SIG-M5 treated with dmso at 0.1 percent for 504 hours (cell line): ENCODE data around the gene PPP1R1B.

Source experiments
- DNase-seq: peaks from one replicate; lab custom pipeline; 2025; ENCODE audit not compliant: unreplicated experiment; lab: John Stamatoyannopoulos, UW

PPP1R1B gene

GRCh38 chr17:39614545-39615157 is 12.1 kb upstream of the PPP1R1B start:
- DNase-seq: no peak

GRCh38 chr17:39615434-39615833 is 11.3 kb upstream of the PPP1R1B start:
- DNase-seq: no peak

DNA sequence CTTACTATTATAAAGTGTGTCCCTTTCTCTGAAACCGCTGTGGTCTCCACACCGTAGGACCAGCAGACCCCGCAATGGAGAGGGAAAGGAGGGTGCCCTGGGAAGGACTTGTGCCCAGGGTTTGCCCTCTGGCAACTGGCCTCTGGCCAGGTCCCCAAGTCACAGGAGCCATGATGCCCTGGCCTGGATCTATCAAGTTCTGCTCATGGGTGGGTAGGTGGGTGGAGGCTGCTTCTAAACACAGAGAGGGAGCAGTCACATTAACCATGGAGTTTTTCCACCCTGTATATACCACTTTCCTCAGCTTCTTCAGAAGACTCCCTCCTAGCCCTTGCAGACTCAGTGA is 9.7 kb upstream of the PPP1R1B start:
- no peak for DNase-seq

DNA sequence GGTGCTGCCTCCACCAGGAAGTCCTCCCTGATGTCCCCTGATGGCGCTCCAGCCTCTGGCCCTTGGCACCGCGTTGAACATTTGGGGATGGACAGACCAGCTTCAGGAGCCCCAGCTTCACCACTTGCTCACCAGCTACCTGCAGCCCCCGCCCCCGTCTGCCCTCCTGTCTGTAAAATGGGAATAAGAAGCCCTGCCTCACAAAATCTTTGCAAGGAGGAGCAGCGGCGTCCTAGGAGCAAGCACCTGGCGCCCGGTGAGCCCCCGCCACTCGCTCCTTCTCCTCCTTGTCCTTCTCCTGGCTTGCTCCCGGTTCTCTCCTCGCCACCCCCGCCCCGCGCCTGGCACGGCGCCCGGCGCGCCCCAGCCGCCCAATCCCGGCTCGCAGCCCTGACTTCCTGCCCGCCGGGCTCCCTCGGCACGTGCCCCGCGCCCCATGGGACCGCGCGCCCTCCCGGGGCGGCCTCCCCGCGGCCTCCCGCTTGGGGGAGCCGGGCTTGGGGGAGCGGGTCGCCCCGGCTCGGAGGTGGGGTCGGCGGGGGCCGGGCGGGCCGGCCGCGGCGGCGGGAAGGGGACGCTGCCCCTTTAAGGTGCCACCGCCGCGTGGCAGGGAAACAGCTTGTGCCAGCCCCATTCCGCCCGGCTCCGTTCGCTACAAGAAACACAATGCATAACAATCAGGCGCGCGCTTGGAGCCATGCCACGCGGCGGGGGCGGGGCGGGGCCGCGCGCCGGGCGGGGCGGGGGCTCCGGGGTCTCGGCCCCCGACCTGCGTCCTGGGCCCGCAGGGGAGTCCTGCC is 9.1 kb upstream of the PPP1R1B start:
- peak; percentile 24 for DNase-seq

GRCh38 chr17:39618246-39618913 is 8.4 kb upstream of the PPP1R1B start:
- no peak for DNase-seq

GRCh38 chr17:39618956-39619785 is 7.6 kb upstream of the PPP1R1B start:
- no peak for DNase-seq

- no peak for DNase-seq
Observed at GRCh38 chr17:39619786-39620101, 7.0 kb upstream of the PPP1R1B start.

- peak; percentile 84 for DNase-seq
Observed at GRCh38 chr17:39621523-39622379, 5.0 kb upstream of the PPP1R1B start.

DNA sequence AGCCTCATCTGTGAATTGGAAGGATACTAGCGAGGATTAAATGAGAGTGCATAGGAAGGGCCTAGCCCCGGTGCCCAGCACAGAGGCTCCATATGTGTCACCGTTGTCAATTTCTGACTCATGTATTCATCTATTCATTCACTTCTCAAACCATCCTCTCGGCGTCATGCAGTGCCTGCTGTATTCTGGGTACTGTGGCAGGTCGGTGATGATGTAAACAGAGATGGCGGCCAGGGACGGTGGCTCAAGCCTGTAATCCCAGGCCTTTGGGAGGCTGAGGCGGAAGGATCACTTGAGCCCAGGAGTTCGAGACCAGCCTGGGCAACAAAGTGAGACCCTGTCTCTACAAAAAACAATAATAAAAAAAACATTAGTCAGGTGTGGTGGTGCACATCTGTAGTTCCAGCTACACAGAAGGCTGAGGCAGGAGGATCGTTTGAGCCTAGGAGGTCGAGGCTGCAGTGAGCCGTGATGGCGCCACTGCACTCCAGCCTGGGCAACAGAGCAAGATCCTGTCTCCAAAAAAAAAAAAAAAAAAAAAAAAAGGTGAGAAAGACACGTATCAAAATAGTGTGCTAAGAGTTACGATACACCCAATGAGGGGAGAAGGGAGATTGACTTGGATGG is 4.3 kb upstream of the PPP1R1B start:
- DNase-seq: peak; percentile 51

DNA sequence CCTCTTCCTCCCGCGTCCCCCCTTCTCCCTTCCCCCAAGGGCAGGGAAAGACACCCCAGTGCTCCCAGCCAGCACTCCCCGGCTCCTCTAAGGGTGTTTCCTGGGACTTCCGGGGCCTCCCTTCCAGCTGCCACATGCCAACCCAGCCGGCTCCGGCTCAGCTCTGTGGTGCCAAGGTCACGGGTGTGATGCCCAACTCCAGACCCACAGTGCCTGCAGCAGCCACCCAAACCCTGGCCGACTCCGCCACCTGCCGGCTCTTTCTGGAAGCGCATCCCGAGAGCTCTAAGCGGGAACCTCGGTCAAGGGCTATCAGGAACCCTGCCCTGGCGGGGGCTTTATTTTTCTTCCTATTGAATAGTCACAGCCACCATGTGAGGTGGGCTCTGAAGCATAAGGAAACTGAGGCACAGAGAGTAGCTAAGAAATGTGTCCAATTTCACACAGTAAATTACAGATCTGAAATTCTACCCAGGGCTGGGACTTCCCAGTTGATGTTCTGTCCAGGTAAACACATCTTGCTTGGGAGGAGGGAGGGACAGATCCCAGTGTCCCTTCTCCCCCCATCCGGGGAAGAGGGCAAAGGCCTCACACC is 3.3 kb upstream of the PPP1R1B start:
- DNase-seq: peak; percentile 68

DNA sequence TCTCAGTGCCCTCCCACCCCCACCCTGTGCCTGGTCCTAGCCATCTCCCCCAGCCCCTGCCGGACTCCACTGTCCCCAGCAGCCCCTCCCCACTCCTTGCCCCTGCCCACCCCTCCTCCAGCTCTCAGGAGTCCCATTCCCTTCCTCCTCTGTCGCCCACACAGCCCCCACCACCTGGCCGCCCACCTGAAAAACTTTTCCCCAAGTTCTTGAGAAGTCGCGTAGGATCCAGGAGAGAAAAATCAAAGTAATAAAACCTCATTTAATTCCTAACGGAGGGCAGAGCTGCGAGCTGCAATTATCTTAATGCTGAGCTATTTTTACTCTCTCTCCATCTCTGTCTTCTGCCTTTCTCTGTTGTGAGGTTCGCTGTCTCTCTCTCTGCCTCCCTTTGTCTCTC is 2.4 kb upstream of the PPP1R1B start:
- no peak for DNase-seq

- DNase-seq: no peak
Observed at GRCh38 chr17:39625198-39625785, 1.5 kb upstream of the PPP1R1B start.

- no peak for DNase-seq
Observed at GRCh38 chr17:39627047-39627711, 427 bp downstream of the PPP1R1B start.

DNA sequence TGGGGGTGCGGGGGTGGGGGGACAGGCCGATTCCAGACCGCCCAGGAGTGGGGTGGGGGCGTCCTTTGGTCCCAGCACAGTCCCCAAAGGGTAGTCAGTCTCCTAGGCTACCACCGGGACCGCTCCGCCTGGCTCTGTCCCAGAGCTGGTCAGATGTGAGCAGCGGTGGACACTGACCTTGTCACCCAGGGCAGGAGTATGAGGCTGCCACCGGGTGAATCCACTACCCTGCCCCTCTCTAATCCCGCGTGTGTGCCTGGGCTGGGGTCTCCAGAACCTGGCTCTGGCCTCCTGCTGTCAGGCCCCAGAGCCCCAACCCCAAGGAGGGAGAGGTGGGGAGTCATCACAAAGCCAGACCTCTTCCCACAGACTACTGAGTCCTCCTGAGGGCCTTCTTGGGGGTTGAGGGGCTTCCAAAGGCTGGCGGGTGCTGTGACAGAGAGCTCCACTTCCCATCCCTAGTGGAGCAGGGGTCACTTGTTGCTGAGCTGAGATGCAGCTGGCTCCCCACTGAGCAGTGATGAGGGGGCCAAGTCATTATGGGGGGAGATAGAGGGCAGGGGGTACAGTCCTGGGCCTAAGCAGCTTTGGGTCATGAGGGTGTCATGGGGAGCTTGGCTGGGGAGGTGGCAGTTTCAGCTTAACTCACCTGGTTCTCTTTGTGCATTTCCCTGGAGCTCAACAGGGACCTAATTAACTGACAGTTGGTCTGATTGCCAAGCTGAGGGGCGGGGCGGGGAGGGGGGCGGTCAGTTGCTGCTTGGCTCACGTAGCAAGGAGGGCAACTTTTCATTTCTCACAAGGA is 1.2 kb downstream of the PPP1R1B start:
- DNase-seq: no peak

DNA sequence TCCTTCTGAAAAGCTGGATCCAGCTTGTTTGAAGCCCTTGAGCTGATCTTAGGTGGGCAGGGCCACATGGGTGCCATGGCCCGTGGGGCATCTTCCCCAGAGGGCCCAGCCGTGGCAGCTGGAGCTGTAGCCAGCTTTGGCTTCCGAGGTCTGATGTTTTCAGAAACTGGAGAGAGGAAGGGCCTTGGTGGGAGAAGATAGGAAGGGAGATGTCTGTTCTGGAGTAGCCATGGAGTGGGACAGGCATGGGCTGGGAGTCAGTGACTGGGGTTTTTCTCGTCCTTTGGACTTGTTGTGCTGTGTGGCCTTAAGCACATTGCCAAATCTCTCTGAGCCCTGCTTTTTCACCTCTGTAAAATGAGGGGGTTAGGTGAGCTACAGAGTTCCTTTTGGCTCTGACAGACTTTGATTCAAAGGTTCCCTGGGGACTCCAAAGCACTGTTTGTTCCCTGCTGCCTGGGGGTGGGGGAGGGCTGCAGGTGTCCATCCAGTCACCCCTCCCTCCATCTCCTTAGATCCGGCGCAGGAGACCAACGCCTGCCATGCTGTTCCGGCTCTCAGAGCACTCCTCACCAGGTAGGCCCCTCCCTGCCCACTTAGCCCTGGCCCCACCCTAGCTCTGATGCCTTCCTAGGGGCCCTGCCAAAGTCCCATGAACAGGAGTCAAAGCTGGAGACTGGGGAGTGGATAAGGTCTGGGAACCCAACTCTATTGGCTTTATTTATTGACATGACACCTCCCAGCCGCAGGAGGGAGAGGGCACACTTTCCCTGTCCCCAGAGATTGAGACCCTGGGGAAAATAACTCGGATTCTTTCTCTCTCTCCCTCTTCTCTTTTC is 2.1 kb downstream of the PPP1R1B start:
- DNase-seq: no peak

DNA sequence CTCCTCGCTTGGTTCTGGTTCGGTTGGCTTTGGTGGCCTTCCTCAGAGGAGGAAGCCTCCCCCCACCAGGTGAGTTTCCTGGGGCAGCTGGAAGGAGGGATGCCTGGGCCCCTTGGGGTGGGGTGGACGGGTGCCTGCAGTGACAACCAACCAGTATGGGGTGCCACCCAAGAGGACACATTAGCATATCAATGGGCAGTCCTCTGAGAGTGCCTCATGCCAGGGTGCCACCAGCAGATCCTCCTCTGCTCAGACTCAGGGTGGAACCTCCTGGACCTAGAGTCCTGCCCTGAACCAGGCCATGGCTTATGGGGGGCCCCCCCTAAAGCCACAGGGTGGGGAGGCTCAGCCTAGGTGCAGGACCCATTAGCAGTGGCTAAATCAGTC is 2.7 kb downstream of the PPP1R1B start:
- DNase-seq: no peak

- peak; percentile 86 for DNase-seq
Observed at GRCh38 chr17:39629898-39630297, 3.1 kb downstream of the PPP1R1B start.
